ENCODE data around the gene CAPN11. TPM values are rescaled to one million over a fixed set of nuclear protein-coding genes. Genes with fewer than 3 reads are reported as not detected.
A peak's percentile ranks its signal among the peaks of the same experiment; 100 is the strongest.
"Not testable (repeated sequence)": the region's sequence is repeated elsewhere in the genome, so short reads cannot be mapped to it uniquely, and the experiment has no call there.

CAPN11 gene
- total RNA-seq, 1 donor from 2014 or later, result 0.25 TPM

GRCh38 chr6:44192428-44193041, 33.9 kb downstream of the CAPN11 start:
- H3K27ac ChIP-seq (replicated peaks), result peak overlapping the region; percentile 59

GRCh38 chr6:44193307-44193910, 34.8 kb downstream of the CAPN11 start:
- H3K9me3 ChIP-seq (replicated peaks), result no peaks in the 10 kb centered on the region

More at GRCh38 chr6:44192428-44193041, 33.9 kb downstream of the CAPN11 start:
- Histone ChIP-seq H3K36me3 (no peaks in the 10 kb centered on the region), H3K4me3 (peak overlapping the region; percentile 47), H3K4me1 (peaks cover 6% of the 10 kb centered on the region), H3K27me3 (ENCODE audit: low read depth) (no peaks in the 10 kb centered on the region), H3K9me3 (replicated peaks) (no peaks in the 10 kb centered on the region)
- no peak for TF ChIP-seq CTCF (IDR thresholded peaks at IDR 0.05; ENCODE audit: borderline replicate concordance)
- intact Hi-C loops (cut with micrococcal nuclease), result no loop called here
- no peak for DNase-seq

GRCh38 chr6:44194326-44194725, 35.7 kb downstream of the CAPN11 start:
- no peak for DNase-seq
- no peaks in the 10 kb centered on the region for H3K36me3 ChIP-seq
- no peak overlapping the region for H3K27ac ChIP-seq (replicated peaks)
- peaks cover 6% of the 10 kb centered on the region for H3K4me1 ChIP-seq
- no peaks in the 10 kb centered on the region for H3K9me3 ChIP-seq (replicated peaks)
- TF ChIP-seq CTCF (IDR thresholded peaks at IDR 0.05; ENCODE audit: borderline replicate concordance), result no peak
- H3K27me3 ChIP-seq (ENCODE audit: low read depth), result no peaks in the 10 kb centered on the region
- intact Hi-C loops (cut with micrococcal nuclease), result no loop called here
- H3K4me3 ChIP-seq, result no peak overlapping the region

More at GRCh38 chr6:44193307-44193910, 34.8 kb downstream of the CAPN11 start:
- intact Hi-C loops (cut with micrococcal nuclease), result no loop called here
- Histone ChIP-seq H3K4me1 (peaks cover 6% of the 10 kb centered on the region), H3K36me3 (no peaks in the 10 kb centered on the region), H3K4me3 (no peak overlapping the region), H3K27me3 (ENCODE audit: low read depth) (no peaks in the 10 kb centered on the region), H3K27ac (replicated peaks) (no peak overlapping the region)
- TF ChIP-seq CTCF (IDR thresholded peaks at IDR 0.05; ENCODE audit: borderline replicate concordance), result no peak
- no peak for DNase-seq

GRCh38 chr6:44196351-44196750, 37.7 kb downstream of the CAPN11 start:
- H3K27ac ChIP-seq (replicated peaks); H3K9me3 ChIP-seq (replicated peaks); intact Hi-C loops (cut with micrococcal nuclease); H3K27me3 ChIP-seq (ENCODE audit: low read depth); H3K4me3 ChIP-seq; H3K36me3 ChIP-seq; DNase-seq: not testable (repeated sequence)
- peaks cover 13% of the 10 kb centered on the region for H3K4me1 ChIP-seq

GRCh38 chr6:44198684-44199083, 40.1 kb downstream of the CAPN11 start:
- Histone ChIP-seq H3K4me1 (peaks cover 31% of the 10 kb centered on the region), H3K27ac (replicated peaks) (no peak overlapping the region), H3K4me3 (no peak overlapping the region), H3K27me3 (ENCODE audit: low read depth) (no peaks in the 10 kb centered on the region), H3K36me3 (no peaks in the 10 kb centered on the region), H3K9me3 (replicated peaks) (no peaks in the 10 kb centered on the region)
- no peak for DNase-seq
- TF ChIP-seq CTCF (IDR thresholded peaks at IDR 0.05; ENCODE audit: borderline replicate concordance), result no peak
- intact Hi-C loops (cut with micrococcal nuclease), result no loop called here

- TF ChIP-seq CTCF (IDR thresholded peaks at IDR 0.05; ENCODE audit: borderline replicate concordance), result no peak
- no peaks in the 10 kb centered on the region for H3K27me3 ChIP-seq (ENCODE audit: low read depth)
- peaks cover 33% of the 10 kb centered on the region for H3K4me1 ChIP-seq
- H3K9me3 ChIP-seq (replicated peaks), result no peaks in the 10 kb centered on the region
- no peak for DNase-seq
- H3K27ac ChIP-seq (replicated peaks), result no peak overlapping the region
- no peaks in the 10 kb centered on the region for H3K36me3 ChIP-seq
- H3K4me3 ChIP-seq, result no peak overlapping the region
- intact Hi-C loops (cut with micrococcal nuclease), result no loop called here
Measured at GRCh38 chr6:44199883-44200282, 41.3 kb downstream of the CAPN11 start.
